Esophagus squamous epithelium (tissue), 4 donors: ENCODE data around the gene LRCH4.

Experiments used
- POLR2A ChIP-seq, 4 donors: fragments of 450-650 bp; IDR thresholded peaks; one replicate each; pipeline ENCODE4 v1.6.1; 2017; ENCODE audit warnings: antibody characterized with exemption in 4 of 4, mild to moderate bottlenecking in 4 of 4, moderate library complexity in 3 of 4
- TF ChIP-seq, protein P1 (sequence below), 6 experiments: fragments of 450-650 bp in 4 of 6; fragments of 200-600 bp in 2 of 6; sonication (generic) in 2 of 6; IDR thresholded peaks; one replicate each; pipeline ENCODE4 v1.5.1; 2016 to 2019; ENCODE audit warnings: antibody characterized with exemption in 6 of 6, mild to moderate bottlenecking in 4 of 6, moderate library complexity in 4 of 6

- TF ChIP-seq, protein P1, sequence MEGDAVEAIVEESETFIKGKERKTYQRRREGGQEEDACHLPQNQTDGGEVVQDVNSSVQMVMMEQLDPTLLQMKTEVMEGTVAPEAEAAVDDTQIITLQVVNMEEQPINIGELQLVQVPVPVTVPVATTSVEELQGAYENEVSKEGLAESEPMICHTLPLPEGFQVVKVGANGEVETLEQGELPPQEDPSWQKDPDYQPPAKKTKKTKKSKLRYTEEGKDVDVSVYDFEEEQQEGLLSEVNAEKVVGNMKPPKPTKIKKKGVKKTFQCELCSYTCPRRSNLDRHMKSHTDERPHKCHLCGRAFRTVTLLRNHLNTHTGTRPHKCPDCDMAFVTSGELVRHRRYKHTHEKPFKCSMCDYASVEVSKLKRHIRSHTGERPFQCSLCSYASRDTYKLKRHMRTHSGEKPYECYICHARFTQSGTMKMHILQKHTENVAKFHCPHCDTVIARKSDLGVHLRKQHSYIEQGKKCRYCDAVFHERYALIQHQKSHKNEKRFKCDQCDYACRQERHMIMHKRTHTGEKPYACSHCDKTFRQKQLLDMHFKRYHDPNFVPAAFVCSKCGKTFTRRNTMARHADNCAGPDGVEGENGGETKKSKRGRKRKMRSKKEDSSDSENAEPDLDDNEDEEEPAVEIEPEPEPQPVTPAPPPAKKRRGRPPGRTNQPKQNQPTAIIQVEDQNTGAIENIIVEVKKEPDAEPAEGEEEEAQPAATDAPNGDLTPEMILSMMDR (IDR thresholded peaks at IDR 0.05), result no peak
- TF ChIP-seq POLR2A (IDR thresholded peaks at IDR 0.05), result no peak
Measured at GRCh38 chr7:100546129-100546925, 39.6 kb downstream of the LRCH4 start.
